Activated T-helper 2 cell treated with anti-CD3 and anti-CD28 coated beads, Interferon-gamma antibody, Interleukin-2, Interleukin-4, amounts not matched to agents 10 μg/mL and 5 μg/mL and 100 μg/mL, durations not matched to agents 14 hours and 24 hours and 36 hours (primary cell): Measurements from ENCODE around the gene FRMD1. TPM values are rescaled to one million over a fixed set of nuclear protein-coding genes. Genes with fewer than 3 reads are reported as not detected.

Experiments used
- DNase-seq: peaks from one replicate; pipeline ENCODE4 v3.0.0; 2021; ENCODE audit warnings: low spot score
- H3K27ac Mint-ChIP-seq: one replicate; pipeline ENCODE4 v1.8.0; 2021; ENCODE audit warnings: mixed read lengths
- H3K27me3 Mint-ChIP-seq: one replicate; pipeline ENCODE4 v1.8.0; 2021; ENCODE audit warnings: low read depth, mixed read lengths
- H3K36me3 Mint-ChIP-seq: one replicate; pipeline ENCODE4 v1.8.0; 2021; ENCODE audit warnings: low read depth, mixed read lengths
- H3K4me1 Mint-ChIP-seq: one replicate; pipeline ENCODE4 v1.8.0; 2021; ENCODE audit warnings: low read depth, mixed read lengths
- H3K4me3 Mint-ChIP-seq: one replicate; pipeline ENCODE4 v1.8.0; 2021; ENCODE audit warnings: low read depth, mild to moderate bottlenecking, moderate library complexity, mixed read lengths
- H3K9me3 Mint-ChIP-seq: one replicate; pipeline ENCODE4 v1.8.0; 2021; ENCODE audit warnings: mixed read lengths
- intact Hi-C: fragments of 100-400 bp; cut with micrococcal nuclease; formaldehyde crosslinking; loops from one replicate; pipeline ENCODE4 v1.15.1; 2023
- total RNA-seq: library from RNA; stranded (reverse); gene quantifications from 2 replicates; pipeline ENCODE4 v1.2.3, GENCODE V29; 2022

FRMD1 gene
- total RNA-seq, 1 donor from 2014 or later = not detected

DNA sequence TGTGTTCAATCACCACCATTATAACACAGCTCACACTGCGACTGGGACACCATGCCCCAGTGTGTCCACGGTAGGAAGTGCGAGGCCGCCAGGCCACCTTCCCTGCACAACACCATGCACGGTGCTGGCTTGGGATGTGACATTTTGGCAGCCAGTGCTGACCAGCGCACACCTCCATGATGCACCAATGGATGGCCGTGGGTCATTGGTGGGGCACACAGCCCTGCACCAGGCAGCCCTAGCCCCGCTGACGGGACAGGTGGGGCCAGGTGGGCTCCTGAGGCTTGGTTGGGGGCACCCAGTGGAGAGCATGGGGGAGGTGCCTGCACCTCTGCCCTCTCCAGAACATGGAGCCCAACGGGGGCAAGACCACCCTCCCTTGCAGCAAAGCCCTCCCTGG, 18.2 kb upstream of the FRMD1 start:
- DNase-seq = no peak
- Mint-ChIP-seq H3K4me1 (no peaks in the 10 kb centered on the region), H3K27ac (no peak overlapping the region), H3K9me3 (peaks cover 5% of the 10 kb centered on the region), H3K36me3 (no peaks in the 10 kb centered on the region), H3K4me3 (no peak overlapping the region), H3K27me3 (peaks cover 10% of the 10 kb centered on the region)
- intact Hi-C loops = no loop called here

DNA sequence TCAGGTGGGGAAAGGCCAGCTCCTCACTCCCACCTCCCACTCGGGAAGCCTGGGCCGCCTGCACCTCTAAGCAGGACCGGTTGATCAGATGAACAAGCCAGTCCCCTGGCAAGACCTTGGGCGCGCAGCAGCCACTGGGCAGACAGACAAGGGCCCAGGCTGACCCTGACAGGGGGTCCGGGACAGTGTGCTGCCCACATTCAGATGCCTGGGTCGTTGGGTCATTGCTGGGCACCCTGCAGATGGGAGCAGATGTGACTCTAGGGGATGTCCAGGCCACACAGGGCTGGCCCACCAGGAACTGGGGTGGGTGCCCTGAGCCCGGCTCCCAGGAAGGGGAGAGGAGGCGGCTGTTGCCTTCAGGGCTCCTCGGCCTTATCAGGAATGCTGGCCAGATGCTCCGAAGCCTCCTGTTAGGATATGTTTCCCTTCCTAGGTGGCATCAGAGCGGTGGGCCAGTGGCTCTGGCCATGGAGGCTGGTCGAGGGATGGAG, 17.3 kb upstream of the FRMD1 start:
- DNase-seq = no peak
- peaks cover 4% of the 10 kb centered on the region for H3K27me3 Mint-ChIP-seq
- H3K27ac Mint-ChIP-seq = no peak overlapping the region
- H3K9me3 Mint-ChIP-seq = peaks cover 5% of the 10 kb centered on the region
- no peaks in the 10 kb centered on the region for H3K36me3 Mint-ChIP-seq
- no peaks in the 10 kb centered on the region for H3K4me1 Mint-ChIP-seq
- intact Hi-C loops = no loop called here
- no peak overlapping the region for H3K4me3 Mint-ChIP-seq

DNA sequence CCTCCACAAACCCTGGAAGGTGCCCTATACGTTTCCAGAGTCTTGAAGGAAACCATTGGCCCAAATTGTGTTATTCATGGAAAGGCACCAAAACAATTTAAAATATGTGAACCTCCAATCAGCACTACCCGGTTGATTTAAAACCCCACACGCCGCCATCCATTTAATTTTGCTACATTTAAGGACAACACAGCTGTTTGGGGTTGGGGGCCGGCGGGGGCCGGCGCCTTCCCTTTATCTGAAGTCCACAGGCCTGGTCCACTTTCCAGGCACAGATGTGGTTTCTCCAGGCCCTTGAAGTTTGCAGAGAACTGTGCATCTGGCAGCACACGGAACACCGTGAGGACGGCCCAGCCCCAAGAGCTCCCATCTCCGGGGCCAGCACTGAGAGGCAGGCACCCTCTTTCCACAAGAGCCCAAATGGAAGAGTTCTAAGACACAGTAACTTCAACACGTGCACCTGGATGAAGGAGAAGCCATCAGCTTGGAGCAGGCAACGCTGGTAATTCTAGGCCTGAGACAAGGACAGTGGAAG, 16.8 kb upstream of the FRMD1 start:
- Mint-ChIP-seq H3K27me3 (peaks cover 4% of the 10 kb centered on the region), H3K4me3 (no peak overlapping the region), H3K36me3 (no peaks in the 10 kb centered on the region), H3K4me1 (no peaks in the 10 kb centered on the region), H3K27ac (no peak overlapping the region), H3K9me3 (peaks cover 5% of the 10 kb centered on the region)
- intact Hi-C loops = no loop called here
- DNase-seq = no peak

DNA sequence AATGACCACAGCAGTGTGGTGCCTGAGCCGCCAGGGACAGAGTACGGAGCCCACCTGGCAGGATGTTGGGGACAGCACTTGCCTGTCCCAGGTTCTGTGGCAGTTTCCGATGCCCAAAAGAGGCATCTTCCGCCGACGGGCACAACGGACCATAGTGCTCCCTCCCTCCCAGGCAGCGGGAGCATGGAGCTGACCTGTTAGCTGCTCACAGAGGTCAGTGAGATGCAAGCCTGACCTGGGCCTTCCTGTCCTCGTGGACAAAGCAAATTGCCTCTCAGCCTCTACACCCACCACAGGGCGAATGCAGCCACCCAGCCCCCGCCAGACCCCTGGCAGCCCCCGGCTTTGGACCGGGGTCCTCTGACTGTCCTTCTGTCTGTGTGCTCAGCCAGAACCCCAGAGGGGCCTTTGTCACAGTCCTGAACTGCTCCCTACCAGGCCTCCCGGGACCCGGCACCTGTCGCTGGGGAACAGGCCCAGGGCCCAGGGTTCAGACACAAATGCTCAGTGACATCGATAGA, 16.2 kb upstream of the FRMD1 start:
- intact Hi-C loops = no loop called here
- no peak overlapping the region for H3K4me3 Mint-ChIP-seq
- H3K36me3 Mint-ChIP-seq = no peaks in the 10 kb centered on the region
- no peak overlapping the region for H3K27ac Mint-ChIP-seq
- H3K9me3 Mint-ChIP-seq = peaks cover 5% of the 10 kb centered on the region
- no peaks in the 10 kb centered on the region for H3K4me1 Mint-ChIP-seq
- DNase-seq = no peak
- no peaks in the 10 kb centered on the region for H3K27me3 Mint-ChIP-seq

DNA sequence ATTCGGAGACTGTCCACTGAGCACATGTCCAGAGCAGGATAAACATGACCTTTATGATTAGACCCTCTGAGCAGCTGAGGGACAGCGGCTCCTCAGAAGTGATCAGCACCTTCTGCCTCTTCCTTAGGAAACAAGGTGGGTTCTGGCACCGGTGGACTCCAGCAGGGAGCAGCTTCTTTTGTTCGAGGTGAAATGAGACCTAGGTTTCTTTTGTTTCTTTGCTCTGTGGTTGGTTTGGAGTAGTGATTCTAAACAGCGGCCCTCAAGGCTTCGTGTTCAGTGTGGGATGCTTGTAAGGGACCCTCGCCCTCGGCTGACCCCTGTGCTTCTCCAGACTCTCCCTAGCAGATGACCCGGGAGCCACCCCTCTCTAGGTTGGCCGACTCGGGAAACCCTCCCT, 14.6 kb upstream of the FRMD1 start:
- no peaks in the 10 kb centered on the region for H3K27me3 Mint-ChIP-seq
- H3K4me3 Mint-ChIP-seq = no peak overlapping the region
- H3K9me3 Mint-ChIP-seq = peaks cover 5% of the 10 kb centered on the region
- H3K27ac Mint-ChIP-seq = no peak overlapping the region
- DNase-seq = no peak
- no peaks in the 10 kb centered on the region for H3K36me3 Mint-ChIP-seq
- no peaks in the 10 kb centered on the region for H3K4me1 Mint-ChIP-seq
- intact Hi-C loops = no loop called here

DNA sequence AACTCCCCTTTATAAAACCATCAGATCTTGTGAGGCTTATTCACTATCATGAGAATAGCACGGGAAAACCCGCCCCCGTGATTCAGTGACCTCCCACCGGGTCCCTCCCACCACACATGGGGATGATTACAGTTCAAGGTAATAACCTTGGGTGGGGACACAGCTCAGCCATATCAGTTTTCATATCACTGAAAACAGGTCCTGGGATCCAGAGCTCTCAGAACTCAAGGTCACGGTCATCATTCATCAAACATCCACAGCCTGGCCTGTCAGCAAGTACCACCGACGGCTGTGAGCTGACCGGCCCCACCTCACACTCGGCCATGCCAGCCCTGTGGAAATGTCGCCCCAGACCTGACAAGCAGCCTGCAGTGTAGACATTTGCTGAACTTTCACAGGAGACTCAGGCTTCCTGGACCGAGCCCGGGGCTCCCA, 14.1 kb upstream of the FRMD1 start:
- H3K4me1 Mint-ChIP-seq = no peaks in the 10 kb centered on the region
- peaks cover 5% of the 10 kb centered on the region for H3K9me3 Mint-ChIP-seq
- no peak overlapping the region for H3K27ac Mint-ChIP-seq
- no peaks in the 10 kb centered on the region for H3K36me3 Mint-ChIP-seq
- no peaks in the 10 kb centered on the region for H3K27me3 Mint-ChIP-seq
- intact Hi-C loops = no loop called here
- no peak for DNase-seq
- no peak overlapping the region for H3K4me3 Mint-ChIP-seq

DNA sequence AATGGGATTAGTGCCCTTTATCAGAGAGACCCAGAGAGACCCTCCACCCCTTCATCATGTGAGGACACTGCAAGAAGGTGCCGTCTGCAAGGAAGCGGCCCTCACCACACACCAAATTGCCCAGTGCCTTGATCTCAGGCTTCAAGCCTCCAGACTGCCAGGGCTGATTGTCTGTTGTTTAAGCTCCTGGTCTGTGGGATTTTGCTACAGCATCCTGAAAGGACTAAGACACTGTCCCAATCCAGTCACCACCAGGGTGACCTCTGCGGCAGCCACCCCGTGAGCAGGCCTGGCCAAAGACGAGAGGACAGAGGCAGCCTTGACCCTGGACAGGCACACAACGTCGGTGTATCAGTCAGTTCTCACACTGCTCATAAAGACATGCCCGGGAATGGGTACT, 13.5 kb upstream of the FRMD1 start:
- intact Hi-C loops = no loop called here
- Mint-ChIP-seq H3K4me1 (no peaks in the 10 kb centered on the region), H3K9me3 (peaks cover 5% of the 10 kb centered on the region), H3K27ac (no peak overlapping the region), H3K36me3 (no peaks in the 10 kb centered on the region), H3K27me3 (no peaks in the 10 kb centered on the region), H3K4me3 (no peak overlapping the region)
- DNase-seq = no peak

DNA sequence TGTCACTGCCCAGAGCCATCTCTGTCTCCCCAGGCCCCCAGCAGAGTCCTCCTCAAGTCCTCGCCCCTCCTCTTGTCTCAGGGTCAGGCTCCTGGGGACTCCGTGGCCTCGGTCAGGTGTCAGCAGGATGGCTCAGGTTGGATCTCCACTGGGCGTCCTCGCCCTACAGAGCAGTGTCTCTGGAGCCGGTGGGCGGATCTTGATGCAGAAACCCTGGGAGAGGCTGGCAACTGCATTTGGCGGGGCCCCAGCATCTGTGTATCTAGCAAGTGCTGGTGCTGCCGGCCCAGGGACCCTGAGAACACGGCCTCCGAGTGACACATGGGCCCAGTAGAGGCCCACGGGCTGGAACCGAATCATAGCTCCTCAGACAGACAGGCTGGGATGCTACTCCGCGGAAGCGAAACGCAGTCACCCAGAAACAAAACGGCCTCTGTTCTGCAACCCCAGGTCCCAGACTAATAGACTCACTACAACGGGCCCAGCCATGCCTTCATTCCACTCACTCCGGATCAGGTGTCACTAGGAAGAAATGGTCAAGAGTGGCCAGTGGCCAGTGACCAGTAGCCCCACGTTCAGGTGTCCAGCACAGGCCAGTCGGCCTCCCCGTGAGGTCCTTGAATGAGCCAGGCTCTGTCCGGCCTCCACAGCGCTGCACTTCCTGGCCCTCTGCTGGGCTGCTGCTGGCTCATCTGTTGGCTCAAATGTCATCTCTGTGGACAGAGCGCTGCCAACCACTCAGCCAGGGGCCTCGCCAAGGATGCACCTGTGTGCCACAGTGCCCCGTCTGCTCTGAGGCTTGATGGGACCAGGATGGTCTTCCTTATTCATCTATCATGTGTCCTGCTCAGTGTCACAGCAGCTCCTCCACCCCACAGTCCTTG, 12.6 kb upstream of the FRMD1 start:
- no peaks in the 10 kb centered on the region for H3K27me3 Mint-ChIP-seq
- intact Hi-C loops = no loop called here

DNA sequence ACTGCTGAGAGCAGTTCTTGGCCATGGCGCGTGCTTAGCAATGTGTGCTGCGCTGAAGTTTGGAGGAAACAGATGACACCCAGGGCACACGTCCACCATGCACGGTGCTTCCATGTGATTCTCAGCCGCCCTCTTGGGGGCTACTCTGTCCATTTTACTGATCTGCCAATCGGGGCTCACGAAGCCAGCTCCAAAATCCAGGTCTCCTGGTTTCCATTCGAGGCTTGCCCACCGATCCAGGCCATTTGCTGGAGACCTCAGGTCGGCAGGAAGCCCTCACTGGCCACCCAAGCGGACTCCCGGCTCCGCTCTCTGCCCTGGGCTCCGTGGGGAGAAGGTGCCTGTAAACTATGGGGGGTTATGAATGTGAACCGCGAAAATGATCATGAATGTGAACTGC, 11.7 kb upstream of the FRMD1 start:
- H3K36me3 Mint-ChIP-seq = no peaks in the 10 kb centered on the region
- intact Hi-C loops = no loop called here
- H3K4me1 Mint-ChIP-seq = no peaks in the 10 kb centered on the region

More for the DNA sequence above, 12.6 kb upstream of the FRMD1 start:
- Mint-ChIP-seq H3K4me3 (no peak overlapping the region), H3K27ac (no peak overlapping the region), H3K36me3 (no peaks in the 10 kb centered on the region), H3K4me1 (no peaks in the 10 kb centered on the region), H3K9me3 (peaks cover 5% of the 10 kb centered on the region)
- no peak for DNase-seq

DNA sequence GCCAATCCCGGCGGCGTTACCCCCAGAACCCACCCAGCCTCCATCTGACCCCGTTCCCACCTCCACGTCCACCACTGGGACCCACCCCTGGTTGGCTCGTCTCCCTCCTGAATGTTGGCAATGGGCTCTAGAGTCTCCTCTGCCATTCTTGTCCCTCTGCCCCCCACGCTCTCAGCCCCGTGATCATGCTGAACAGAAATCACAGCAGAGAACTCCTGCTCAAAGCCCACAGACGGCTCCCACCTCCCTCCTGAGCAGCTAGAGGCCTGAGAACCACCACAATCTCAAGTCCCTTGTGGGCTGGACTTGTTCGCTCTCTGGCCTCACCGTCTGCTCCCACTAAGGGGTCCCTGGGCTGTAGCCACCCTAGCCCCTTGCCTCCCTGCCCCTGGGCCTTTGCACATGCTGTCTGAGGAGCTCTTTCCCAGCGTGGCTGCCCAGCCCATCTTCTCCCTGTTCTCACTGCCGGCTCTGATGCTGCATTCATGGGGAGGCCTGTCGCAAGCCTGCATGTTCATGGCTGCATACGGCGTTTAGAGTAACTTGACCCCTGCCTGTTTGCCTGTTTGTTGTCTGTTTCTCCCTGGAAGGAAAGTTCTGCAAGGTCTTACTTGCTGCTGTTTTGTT, 11.2 kb upstream of the FRMD1 start:
- no peak overlapping the region for H3K27ac Mint-ChIP-seq
- no peaks in the 10 kb centered on the region for H3K36me3 Mint-ChIP-seq
- no peak for DNase-seq
- H3K27me3 Mint-ChIP-seq = no peaks in the 10 kb centered on the region
- no peak overlapping the region for H3K4me3 Mint-ChIP-seq
- peaks cover 5% of the 10 kb centered on the region for H3K9me3 Mint-ChIP-seq
- H3K4me1 Mint-ChIP-seq = no peaks in the 10 kb centered on the region
- intact Hi-C loops = no loop called here

More for the DNA sequence above, 11.7 kb upstream of the FRMD1 start:
- H3K4me3 Mint-ChIP-seq = no peak overlapping the region
- no peaks in the 10 kb centered on the region for H3K27me3 Mint-ChIP-seq
- DNase-seq = no peak
- no peak overlapping the region for H3K27ac Mint-ChIP-seq
- peaks cover 5% of the 10 kb centered on the region for H3K9me3 Mint-ChIP-seq

DNA sequence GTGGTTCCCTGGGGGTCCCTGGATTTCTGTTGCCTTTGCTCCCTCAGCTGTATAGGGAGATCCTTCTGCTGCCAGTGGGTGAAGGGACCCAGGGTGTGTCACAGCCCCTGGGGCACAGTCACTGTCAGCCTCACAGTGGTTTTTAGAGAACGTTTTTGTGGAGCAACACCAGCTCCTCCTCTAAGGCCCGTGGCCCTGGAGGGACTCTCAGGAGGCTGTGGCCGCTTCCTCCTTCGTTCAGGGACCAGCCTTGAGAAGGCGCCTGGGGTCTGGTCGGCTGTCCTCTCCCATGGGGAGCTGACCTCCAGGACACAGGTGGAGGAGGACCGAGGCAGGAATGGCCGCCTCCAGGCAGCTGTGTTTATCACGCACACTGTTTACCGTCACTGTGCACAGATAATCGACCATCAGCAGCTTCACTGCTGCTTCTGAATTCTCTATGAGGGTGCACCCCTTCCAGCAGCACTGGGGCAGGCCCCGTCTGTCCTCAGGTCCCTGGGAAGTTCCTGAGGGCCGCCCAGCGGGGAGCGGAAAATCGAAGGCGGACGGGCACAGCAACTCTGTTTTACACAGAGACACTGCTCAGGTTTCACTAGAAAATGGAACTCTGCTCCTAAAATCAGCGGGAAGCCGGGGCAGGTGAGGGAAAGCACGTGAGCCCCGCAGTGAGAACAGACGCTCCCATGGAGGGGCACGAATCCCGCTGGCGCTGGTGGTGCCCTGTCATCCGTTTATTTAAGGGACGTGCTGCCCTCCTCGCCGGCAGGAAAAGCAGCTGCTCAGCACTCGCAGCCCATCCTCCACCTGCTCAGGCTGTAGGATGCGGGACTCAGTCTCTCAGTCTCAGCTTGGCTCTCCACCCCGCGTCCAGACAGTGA, 10.4 kb upstream of the FRMD1 start:
- Mint-ChIP-seq H3K27me3 (no peaks in the 10 kb centered on the region), H3K4me3 (no peak overlapping the region), H3K36me3 (no peaks in the 10 kb centered on the region), H3K4me1 (no peaks in the 10 kb centered on the region), H3K27ac (no peak overlapping the region), H3K9me3 (peaks cover 5% of the 10 kb centered on the region)
- intact Hi-C loops = no loop called here
- DNase-seq = no peak
